GM23338 (cell line): ENCODE data around the gene ZNRF1. TPM values are rescaled to one million over a fixed set of nuclear protein-coding genes. Genes with fewer than 3 reads are reported as not detected.

Source experiments
- ATAC-seq: fragments of 200-7000 bp; cut with Tn5 transposase; 3 replicates; pipeline ENCODE4 v1.9.1; 2020
- DNase-seq: peaks from one replicate; pipeline ENCODE4 v3.0.0-alpha.2; 2015; ENCODE audit warnings: low spot score
- H2AFZ ChIP-seq: fragments of 200-600 bp; sonication (generic); 2 replicates; pipeline ENCODE4 v1.8.0; 2016; ENCODE audit warnings: antibody characterized with exemption, mild to moderate bottlenecking, moderate library complexity
- H3F3A ChIP-seq: fragments of 200-600 bp; sonication (generic); replicated peaks from 2 replicates; pipeline ENCODE4 v1.8.0; 2017; ENCODE audit warnings: antibody characterized with exemption, mixed run types, low read depth
- H3K27ac ChIP-seq: fragments of 200-600 bp; sonication (generic); 2 replicates; pipeline ENCODE4 v1.6.1; 2016; ENCODE audit warnings: low read depth
- H3K27me3 ChIP-seq: fragments of 200-600 bp; sonication (generic); 2 replicates; pipeline ENCODE4 v1.8.0; 2016; ENCODE audit warnings: mild to moderate bottlenecking, mixed run types, moderate library complexity; ENCODE audit not compliant: insufficient read depth
- H3K36me3 ChIP-seq: fragments of 200-600 bp; sonication (generic); 2 replicates; pipeline ENCODE4 v1.8.0; 2016; ENCODE audit warnings: mild to moderate bottlenecking; ENCODE audit not compliant: insufficient read depth
- H3K4me1 ChIP-seq: fragments of 200-600 bp; sonication (generic); 2 replicates; pipeline ENCODE4 v1.8.0; 2016; ENCODE audit warnings: mild to moderate bottlenecking, moderate library complexity; ENCODE audit not compliant: insufficient read depth
- H3K4me2 ChIP-seq: fragments of 200-600 bp; sonication (generic); 2 replicates; pipeline ENCODE4 v1.7.1; 2017; ENCODE audit warnings: mixed run types
- H3K4me3 ChIP-seq: fragments of 200-600 bp; sonication (generic); 2 replicates; pipeline ENCODE4 v1.6.1; 2016; ENCODE audit warnings: mixed run types
- H3K79me2 ChIP-seq: fragments of 200-600 bp; sonication (generic); replicated peaks from 2 replicates; pipeline ENCODE4 v1.8.0; 2017; ENCODE audit warnings: mild to moderate bottlenecking; ENCODE audit not compliant: insufficient read depth
- H3K9me2 ChIP-seq: fragments of 200-600 bp; sonication (generic); 2 replicates; pipeline ENCODE4 v1.8.0; 2017; ENCODE audit not compliant: insufficient read depth
- H4K20me1 ChIP-seq: fragments of 200-600 bp; sonication (generic); replicated peaks from 2 replicates; pipeline ENCODE4 v1.8.0; 2017; ENCODE audit warnings: mild to moderate bottlenecking; ENCODE audit not compliant: insufficient read depth
- H3K27ac Mint-ChIP-seq: 2 replicates; pipeline ENCODE4 v1.8.0; 2020; ENCODE audit warnings: inconsistent platforms, mild to moderate bottlenecking, moderate library complexity, mixed read lengths
- H3K27me3 Mint-ChIP-seq: 3 replicates; pipeline ENCODE4 v1.8.0; 2022; ENCODE audit warnings: low read depth, mild to moderate bottlenecking, moderate library complexity, mixed read lengths, inconsistent platforms; ENCODE audit not compliant: insufficient read depth, poor library complexity
- H3K36me3 Mint-ChIP-seq: 3 replicates; pipeline ENCODE4 v1.8.0; 2021; ENCODE audit warnings: low read depth, mild to moderate bottlenecking, inconsistent platforms, moderate library complexity, mixed read lengths
- H3K4me1 Mint-ChIP-seq: 3 replicates; pipeline ENCODE4 v1.8.0; 2020; ENCODE audit warnings: mild to moderate bottlenecking, inconsistent platforms, mixed read lengths
- H3K4me3 Mint-ChIP-seq: 3 replicates; pipeline ENCODE4 v1.8.0; 2021; ENCODE audit warnings: moderate library complexity, mild to moderate bottlenecking, inconsistent platforms, mixed read lengths
- H3K9me3 Mint-ChIP-seq: 3 replicates; pipeline ENCODE4 v1.8.0; 2020; ENCODE audit warnings: moderate library complexity, mild to moderate bottlenecking, inconsistent platforms, mixed read lengths
- CREB1 ChIP-seq: fragments of 250-450 bp; sonication (Bioruptor Pico); IDR thresholded peaks from 2 replicates; pipeline ENCODE4 v1.5.0; 2020; ENCODE audit warnings: low read depth, mild to moderate bottlenecking, moderate library complexity
- EZH2 ChIP-seq: fragments of 200-600 bp; sonication (generic); IDR thresholded peaks from one replicate; pipeline ENCODE4 v1.8.0; 2017; ENCODE audit warnings: antibody characterized with exemption, mild to moderate bottlenecking, low read depth; ENCODE audit not compliant: unreplicated experiment
- EZH2phosphoT487 ChIP-seq: fragments of 200-600 bp; sonication (generic); IDR thresholded peaks from one replicate; pipeline ENCODE4 v1.8.1; 2018; ENCODE audit warnings: antibody characterized with exemption; ENCODE audit not compliant: unreplicated experiment
- JUNB ChIP-seq: IDR thresholded peaks from one replicate; pipeline ENCODE4 v1.6.1; 2016; ENCODE audit warnings: antibody characterized with exemption; ENCODE audit not compliant: unreplicated experiment
- NANOG ChIP-seq: IDR thresholded peaks from 2 replicates; pipeline ENCODE4 v1.6.1; 2016; ENCODE audit warnings: antibody characterized with exemption, borderline replicate concordance
- POLR2AphosphoS5 ChIP-seq: IDR thresholded peaks from 2 replicates; pipeline ENCODE4 v1.6.1; 2016; ENCODE audit warnings: antibody characterized with exemption, low read depth
- STAT1 ChIP-seq: IDR thresholded peaks from one replicate; pipeline ENCODE4 v1.6.1; 2016; ENCODE audit warnings: antibody characterized with exemption; ENCODE audit not compliant: unreplicated experiment
- ZNF114 ChIP-seq: fragments of 250-450 bp; sonication (Bioruptor Pico); IDR thresholded peaks from 2 replicates; pipeline ENCODE4 v1.5.0; 2020; ENCODE audit warnings: mild to moderate bottlenecking, moderate library complexity
- ZNF331 ChIP-seq: fragments of 250-450 bp; sonication (Bioruptor Pico); IDR thresholded peaks from 2 replicates; pipeline ENCODE4 v1.5.0; 2020; ENCODE audit warnings: low read depth, mild to moderate bottlenecking, moderate library complexity
- polyA plus RNA-seq: library from polyadenylated mRNA; unstranded; fragments of >200 nt; fragmentation: Nextera tagmentation; extraction: Ambion mirVana; gene quantifications from 2 replicates; pipeline ENCODE4 v1.2.1, GENCODE V29; 2016
- total RNA-seq: library from RNA; depleted of rRNA; stranded (reverse); fragments of >200 nt; shearing (Covaris generic); gene quantifications from 2 replicates; pipeline ENCODE4 v1.2.3, GENCODE V29; 2014
- TF ChIP-seq, protein P1 (sequence below), 2 experiments: fragments of 200-600 bp in 1 of 2; sonication (generic) in 1 of 2; conservative IDR thresholded peaks; 2 replicates each; pipeline versions ENCODE4 v1.5.1 to v1.6.1; 2016 to 2017; ENCODE audit warnings: antibody characterized with exemption in 2 of 2, low read depth in 2 of 2, mild to moderate bottlenecking in 2 of 2, moderate library complexity in 1 of 2
- TF ChIP-seq, protein P2 (sequence below): IDR thresholded peaks from 2 replicates; pipeline ENCODE4 v1.6.1; 2016; ENCODE audit warnings: antibody characterized with exemption
- TF ChIP-seq, protein P3 (sequence below): fragments of 250-450 bp; sonication (Bioruptor Pico); IDR thresholded peaks from 2 replicates; pipeline ENCODE4 v1.5.0; 2020; ENCODE audit warnings: mild to moderate bottlenecking, moderate library complexity
- TF ChIP-seq, protein P4 (sequence below): IDR thresholded peaks from one replicate; pipeline ENCODE4 v1.6.1; 2018; ENCODE audit warnings: antibody characterized with exemption; ENCODE audit not compliant: unreplicated experiment

Gene ZNRF1
- total and polyA plus RNA-seq, 2 experiments from 2014 or later, result 22.4 to 42.1 TPM

DNA sequence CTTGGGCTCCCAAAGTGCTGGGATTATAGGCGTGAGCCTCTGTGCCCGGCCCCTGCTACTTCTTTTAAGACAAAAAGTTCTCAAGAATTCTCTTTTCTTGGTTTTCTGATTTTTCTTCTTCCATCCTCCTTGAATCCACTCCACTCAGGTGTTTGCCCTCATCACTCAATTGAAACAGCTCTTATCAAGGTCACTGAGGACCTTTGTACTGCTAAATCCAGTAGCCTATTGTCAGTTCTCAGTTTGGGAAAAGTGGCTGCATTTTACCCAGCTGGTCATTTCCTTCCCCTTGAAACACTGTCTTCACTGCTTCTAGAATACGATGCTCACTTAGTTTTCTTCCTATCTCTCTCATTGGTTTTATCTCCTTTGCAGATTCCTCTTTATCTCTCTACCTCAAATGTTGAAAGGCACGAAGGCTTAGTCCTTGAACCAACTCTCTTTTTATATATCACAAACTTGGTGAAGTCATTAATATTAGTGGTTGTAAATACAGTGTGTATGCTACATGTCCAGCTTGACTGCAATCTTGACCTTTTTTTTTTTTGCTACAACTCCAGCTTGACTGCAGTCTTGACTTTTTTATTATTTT, 29.8 kb downstream of the ZNRF1 start:
- Mint-ChIP-seq H3K36me3 (peaks cover 4% of the 10 kb centered on the region; the same call in 2 of the 3 replicates), H3K27ac (no peak overlapping the region), H3K9me3 (0 out of 3 replicates have a peak, but pooled peaks cover 3% of the 10 kb centered on the region), H3K4me1 (peaks cover 10% of the 10 kb centered on the region; the same call in 1 of the 3 replicates), H3K4me3 (no peak overlapping the region), H3K27me3 (no peaks in the 10 kb centered on the region)
- H3K79me2 ChIP-seq, result peaks cover 97% of the 10 kb centered on the region
- TF ChIP-seq JUNB, result no peak
- no peak for TF ChIP-seq ZNF331
- TF ChIP-seq NANOG, result no peak
- TF ChIP-seq CREB1 (CRISPR knock-in tag), result no peak
- TF ChIP-seq, protein P1, sequence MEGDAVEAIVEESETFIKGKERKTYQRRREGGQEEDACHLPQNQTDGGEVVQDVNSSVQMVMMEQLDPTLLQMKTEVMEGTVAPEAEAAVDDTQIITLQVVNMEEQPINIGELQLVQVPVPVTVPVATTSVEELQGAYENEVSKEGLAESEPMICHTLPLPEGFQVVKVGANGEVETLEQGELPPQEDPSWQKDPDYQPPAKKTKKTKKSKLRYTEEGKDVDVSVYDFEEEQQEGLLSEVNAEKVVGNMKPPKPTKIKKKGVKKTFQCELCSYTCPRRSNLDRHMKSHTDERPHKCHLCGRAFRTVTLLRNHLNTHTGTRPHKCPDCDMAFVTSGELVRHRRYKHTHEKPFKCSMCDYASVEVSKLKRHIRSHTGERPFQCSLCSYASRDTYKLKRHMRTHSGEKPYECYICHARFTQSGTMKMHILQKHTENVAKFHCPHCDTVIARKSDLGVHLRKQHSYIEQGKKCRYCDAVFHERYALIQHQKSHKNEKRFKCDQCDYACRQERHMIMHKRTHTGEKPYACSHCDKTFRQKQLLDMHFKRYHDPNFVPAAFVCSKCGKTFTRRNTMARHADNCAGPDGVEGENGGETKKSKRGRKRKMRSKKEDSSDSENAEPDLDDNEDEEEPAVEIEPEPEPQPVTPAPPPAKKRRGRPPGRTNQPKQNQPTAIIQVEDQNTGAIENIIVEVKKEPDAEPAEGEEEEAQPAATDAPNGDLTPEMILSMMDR (conservative IDR thresholded peaks at IDR 0.05; ENCODE audit: low read depth in 2 of 2), result no peak
- no peak for TF ChIP-seq ZNF114 (CRISPR knock-in tag)
- no peak for TF ChIP-seq EZH2phosphoT487
- no peak for TF ChIP-seq EZH2
- no peak for TF ChIP-seq POLR2AphosphoS5
- no peak for TF ChIP-seq STAT1
- TF ChIP-seq, protein P2, sequence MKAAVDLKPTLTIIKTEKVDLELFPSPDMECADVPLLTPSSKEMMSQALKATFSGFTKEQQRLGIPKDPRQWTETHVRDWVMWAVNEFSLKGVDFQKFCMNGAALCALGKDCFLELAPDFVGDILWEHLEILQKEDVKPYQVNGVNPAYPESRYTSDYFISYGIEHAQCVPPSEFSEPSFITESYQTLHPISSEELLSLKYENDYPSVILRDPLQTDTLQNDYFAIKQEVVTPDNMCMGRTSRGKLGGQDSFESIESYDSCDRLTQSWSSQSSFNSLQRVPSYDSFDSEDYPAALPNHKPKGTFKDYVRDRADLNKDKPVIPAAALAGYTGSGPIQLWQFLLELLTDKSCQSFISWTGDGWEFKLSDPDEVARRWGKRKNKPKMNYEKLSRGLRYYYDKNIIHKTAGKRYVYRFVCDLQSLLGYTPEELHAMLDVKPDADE, result no peak
- TF ChIP-seq, protein P3, sequence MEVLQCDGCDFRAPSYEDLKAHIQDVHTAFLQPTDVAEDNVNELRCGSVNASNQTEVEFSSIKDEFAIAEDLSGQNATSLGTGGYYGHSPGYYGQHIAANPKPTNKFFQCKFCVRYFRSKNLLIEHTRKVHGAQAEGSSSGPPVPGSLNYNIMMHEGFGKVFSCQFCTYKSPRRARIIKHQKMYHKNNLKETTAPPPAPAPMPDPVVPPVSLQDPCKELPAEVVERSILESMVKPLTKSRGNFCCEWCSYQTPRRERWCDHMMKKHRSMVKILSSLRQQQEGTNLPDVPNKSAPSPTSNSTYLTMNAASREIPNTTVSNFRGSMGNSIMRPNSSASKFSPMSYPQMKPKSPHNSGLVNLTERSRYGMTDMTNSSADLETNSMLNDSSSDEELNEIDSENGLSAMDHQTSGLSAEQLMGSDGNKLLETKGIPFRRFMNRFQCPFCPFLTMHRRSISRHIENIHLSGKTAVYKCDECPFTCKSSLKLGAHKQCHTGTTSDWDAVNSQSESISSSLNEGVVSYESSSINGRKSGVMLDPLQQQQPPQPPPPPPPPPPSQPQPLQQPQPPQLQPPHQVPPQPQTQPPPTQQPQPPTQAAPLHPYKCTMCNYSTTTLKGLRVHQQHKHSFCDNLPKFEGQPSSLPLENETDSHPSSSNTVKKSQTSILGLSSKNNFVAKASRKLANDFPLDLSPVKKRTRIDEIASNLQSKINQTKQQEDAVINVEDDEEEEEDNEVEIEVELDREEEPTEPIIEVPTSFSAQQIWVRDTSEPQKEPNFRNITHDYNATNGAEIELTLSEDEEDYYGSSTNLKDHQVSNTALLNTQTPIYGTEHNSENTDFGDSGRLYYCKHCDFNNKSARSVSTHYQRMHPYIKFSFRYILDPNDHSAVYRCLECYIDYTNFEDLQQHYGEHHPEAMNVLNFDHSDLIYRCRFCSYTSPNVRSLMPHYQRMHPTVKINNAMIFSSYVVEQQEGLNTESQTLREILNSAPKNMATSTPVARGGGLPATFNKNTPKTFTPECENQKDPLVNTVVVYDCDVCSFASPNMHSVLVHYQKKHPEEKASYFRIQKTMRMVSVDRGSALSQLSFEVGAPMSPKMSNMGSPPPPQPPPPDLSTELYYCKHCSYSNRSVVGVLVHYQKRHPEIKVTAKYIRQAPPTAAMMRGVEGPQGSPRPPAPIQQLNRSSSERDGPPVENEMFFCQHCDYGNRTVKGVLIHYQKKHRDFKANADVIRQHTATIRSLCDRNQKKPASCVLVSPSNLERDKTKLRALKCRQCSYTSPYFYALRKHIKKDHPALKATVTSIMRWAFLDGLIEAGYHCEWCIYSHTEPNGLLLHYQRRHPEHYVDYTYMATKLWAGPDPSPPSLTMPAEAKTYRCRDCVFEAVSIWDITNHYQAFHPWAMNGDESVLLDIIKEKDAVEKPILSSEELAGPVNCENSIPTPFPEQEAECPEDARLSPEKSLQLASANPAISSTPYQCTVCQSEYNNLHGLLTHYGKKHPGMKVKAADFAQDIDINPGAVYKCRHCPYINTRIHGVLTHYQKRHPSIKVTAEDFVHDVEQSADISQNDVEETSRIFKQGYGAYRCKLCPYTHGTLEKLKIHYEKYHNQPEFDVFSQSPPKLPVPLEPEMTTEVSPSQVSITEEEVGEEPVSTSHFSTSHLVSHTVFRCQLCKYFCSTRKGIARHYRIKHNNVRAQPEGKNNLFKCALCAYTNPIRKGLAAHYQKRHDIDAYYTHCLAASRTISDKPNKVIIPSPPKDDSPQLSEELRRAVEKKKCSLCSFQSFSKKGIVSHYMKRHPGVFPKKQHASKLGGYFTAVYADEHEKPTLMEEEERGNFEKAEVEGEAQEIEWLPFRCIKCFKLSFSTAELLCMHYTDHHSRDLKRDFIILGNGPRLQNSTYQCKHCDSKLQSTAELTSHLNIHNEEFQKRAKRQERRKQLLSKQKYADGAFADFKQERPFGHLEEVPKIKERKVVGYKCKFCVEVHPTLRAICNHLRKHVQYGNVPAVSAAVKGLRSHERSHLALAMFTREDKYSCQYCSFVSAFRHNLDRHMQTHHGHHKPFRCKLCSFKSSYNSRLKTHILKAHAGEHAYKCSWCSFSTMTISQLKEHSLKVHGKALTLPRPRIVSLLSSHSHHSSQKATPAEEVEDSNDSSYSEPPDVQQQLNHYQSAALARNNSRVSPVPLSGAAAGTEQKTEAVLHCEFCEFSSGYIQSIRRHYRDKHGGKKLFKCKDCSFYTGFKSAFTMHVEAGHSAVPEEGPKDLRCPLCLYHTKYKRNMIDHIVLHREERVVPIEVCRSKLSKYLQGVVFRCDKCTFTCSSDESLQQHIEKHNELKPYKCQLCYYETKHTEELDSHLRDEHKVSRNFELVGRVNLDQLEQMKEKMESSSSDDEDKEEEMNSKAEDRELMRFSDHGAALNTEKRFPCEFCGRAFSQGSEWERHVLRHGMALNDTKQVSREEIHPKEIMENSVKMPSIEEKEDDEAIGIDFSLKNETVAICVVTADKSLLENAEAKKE (CRISPR knock-in tag), result no peak
- TF ChIP-seq, protein P4, sequence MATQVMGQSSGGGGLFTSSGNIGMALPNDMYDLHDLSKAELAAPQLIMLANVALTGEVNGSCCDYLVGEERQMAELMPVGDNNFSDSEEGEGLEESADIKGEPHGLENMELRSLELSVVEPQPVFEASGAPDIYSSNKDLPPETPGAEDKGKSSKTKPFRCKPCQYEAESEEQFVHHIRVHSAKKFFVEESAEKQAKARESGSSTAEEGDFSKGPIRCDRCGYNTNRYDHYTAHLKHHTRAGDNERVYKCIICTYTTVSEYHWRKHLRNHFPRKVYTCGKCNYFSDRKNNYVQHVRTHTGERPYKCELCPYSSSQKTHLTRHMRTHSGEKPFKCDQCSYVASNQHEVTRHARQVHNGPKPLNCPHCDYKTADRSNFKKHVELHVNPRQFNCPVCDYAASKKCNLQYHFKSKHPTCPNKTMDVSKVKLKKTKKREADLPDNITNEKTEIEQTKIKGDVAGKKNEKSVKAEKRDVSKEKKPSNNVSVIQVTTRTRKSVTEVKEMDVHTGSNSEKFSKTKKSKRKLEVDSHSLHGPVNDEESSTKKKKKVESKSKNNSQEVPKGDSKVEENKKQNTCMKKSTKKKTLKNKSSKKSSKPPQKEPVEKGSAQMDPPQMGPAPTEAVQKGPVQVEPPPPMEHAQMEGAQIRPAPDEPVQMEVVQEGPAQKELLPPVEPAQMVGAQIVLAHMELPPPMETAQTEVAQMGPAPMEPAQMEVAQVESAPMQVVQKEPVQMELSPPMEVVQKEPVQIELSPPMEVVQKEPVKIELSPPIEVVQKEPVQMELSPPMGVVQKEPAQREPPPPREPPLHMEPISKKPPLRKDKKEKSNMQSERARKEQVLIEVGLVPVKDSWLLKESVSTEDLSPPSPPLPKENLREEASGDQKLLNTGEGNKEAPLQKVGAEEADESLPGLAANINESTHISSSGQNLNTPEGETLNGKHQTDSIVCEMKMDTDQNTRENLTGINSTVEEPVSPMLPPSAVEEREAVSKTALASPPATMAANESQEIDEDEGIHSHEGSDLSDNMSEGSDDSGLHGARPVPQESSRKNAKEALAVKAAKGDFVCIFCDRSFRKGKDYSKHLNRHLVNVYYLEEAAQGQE, result no peak
- H2AFZ ChIP-seq, result no peak overlapping the region
- no peak for ATAC-seq
- H3K27me3 ChIP-seq, result no peaks in the 10 kb centered on the region
- no peaks in the 10 kb centered on the region for H3K9me2 ChIP-seq
- no peaks in the 10 kb centered on the region for H3F3A ChIP-seq
- H3K4me1 ChIP-seq, result no peaks in the 10 kb centered on the region
- no peak overlapping the region for H3K4me3 ChIP-seq
- H3K4me2 ChIP-seq, result no peak overlapping the region
- H3K36me3 ChIP-seq, result no peaks in the 10 kb centered on the region
- H4K20me1 ChIP-seq, result peaks cover 4% of the 10 kb centered on the region; the same call in 1 of the 2 replicates
- no peak overlapping the region for H3K27ac ChIP-seq
- DNase-seq, result no peak
